Transverse colon (tissue), 4 donors: Measurements from ENCODE around the gene CPZ.

ENCODE experiments used
- EP300 ChIP-seq: sonication (generic); formaldehyde crosslinking; IDR thresholded peaks from one replicate; pipeline ENCODE4 v1.6.1; 2017; ENCODE audit warnings: antibody characterized with exemption, low read depth
- POLR2A ChIP-seq: fragments of 450-650 bp; IDR thresholded peaks from one replicate; pipeline ENCODE4 v1.6.1; 2016; ENCODE audit warnings: antibody characterized with exemption, mild to moderate bottlenecking, moderate library complexity
- POLR2AphosphoS5 ChIP-seq, 3 donors: sonication (generic); formaldehyde crosslinking; IDR thresholded peaks; one replicate each; pipeline ENCODE4 v1.6.1; 2016; ENCODE audit warnings: antibody characterized with exemption in 3 of 3
- TF ChIP-seq, protein P1 (sequence below), 5 experiments: fragments of 200-600 bp in 3 of 5; fragments of 450-650 bp in 2 of 5; sonication (generic) in 3 of 5; IDR thresholded peaks; 1 replicate in 2 of 5; 2 replicates in 3 of 5; pipeline ENCODE4 v1.5.1; 2016 to 2017; ENCODE audit warnings: antibody characterized with exemption in 5 of 5, inconsistent platforms in 3 of 5, mild to moderate bottlenecking in 2 of 5, moderate library complexity in 1 of 5

DNA sequence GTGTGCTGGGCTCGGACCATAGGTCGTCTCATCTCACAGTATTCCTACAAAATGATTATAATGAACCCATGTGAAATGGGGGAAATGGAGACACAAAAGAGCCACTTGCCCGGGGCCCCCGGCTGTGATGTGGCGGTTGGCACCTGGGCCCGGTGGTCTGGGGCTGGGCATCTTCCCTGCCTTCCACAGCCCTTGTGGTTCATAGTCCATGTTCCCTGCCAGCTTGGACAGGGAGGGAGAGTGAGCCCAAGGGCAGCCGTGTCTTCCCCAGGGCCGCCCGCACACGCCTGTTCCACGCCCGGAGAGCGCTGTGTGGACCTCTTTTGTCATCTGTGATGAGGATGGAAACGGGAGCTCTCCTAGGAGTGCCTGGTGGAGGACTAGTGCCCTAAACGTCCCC is 5.2 kb downstream of the CPZ start:
- TF ChIP-seq, protein P1, sequence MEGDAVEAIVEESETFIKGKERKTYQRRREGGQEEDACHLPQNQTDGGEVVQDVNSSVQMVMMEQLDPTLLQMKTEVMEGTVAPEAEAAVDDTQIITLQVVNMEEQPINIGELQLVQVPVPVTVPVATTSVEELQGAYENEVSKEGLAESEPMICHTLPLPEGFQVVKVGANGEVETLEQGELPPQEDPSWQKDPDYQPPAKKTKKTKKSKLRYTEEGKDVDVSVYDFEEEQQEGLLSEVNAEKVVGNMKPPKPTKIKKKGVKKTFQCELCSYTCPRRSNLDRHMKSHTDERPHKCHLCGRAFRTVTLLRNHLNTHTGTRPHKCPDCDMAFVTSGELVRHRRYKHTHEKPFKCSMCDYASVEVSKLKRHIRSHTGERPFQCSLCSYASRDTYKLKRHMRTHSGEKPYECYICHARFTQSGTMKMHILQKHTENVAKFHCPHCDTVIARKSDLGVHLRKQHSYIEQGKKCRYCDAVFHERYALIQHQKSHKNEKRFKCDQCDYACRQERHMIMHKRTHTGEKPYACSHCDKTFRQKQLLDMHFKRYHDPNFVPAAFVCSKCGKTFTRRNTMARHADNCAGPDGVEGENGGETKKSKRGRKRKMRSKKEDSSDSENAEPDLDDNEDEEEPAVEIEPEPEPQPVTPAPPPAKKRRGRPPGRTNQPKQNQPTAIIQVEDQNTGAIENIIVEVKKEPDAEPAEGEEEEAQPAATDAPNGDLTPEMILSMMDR (IDR thresholded peaks at IDR 0.05) = no peak
- TF ChIP-seq POLR2A (no peak), EP300 (no peak), POLR2AphosphoS5 (IDR thresholded peaks at IDR 0.05) (no peak)
